LNCaP clone FGC (cell line): ENCODE data around the gene INPP5D.

ENCODE experiments used
- DNase-seq: peaks from one replicate; pipeline ENCODE4 v3.0.0-alpha.2; 2011; ENCODE audit warnings: low read depth
- H3K4me3 ChIP-seq: 2 replicates; pipeline ENCODE4 v1.5.1; 2011; ENCODE audit warnings: mild to moderate bottlenecking, low read depth, low read length, control low read depth
- TF ChIP-seq, protein P1 (sequence below): IDR thresholded peaks from 2 replicates; pipeline ENCODE4 v1.5.1; 2012; ENCODE audit warnings: mild to moderate bottlenecking; ENCODE audit not compliant: control insufficient read depth, insufficient read depth; ENCODE audit errors: extremely low read depth

INPP5D gene

DNA sequence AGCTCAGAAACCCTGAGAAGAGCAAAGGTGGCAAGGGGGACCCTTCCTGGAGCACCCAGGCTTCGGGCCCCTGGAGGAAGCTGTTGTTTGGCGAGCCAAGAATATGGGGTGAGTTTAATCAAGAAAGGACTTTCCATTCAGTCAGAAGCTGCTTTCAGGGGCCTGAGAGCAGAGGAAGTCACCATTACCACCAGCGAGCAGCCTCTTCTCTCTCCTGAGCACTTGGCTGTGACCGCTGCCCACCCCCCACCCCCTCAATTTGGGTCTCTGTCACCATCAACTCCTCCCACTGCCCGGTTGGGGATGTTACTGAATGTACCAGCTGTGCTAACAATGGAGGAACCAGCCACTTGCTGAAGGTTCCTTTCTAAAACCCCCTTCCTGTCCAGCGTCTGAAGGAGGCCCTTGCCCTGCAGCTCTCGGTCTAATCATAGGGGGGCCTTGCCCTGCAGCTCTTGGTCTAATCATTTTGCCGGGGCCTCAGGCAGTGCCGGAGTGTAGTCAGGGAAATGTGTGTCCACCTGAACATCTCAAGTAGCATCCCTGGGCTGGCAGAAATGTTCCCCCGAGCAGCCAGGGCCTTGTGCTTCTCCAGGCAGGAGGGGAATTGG lies 943 bp downstream of the INPP5D start:
- no peak overlapping the region for H3K4me3 ChIP-seq
- DNase-seq = no peak
- TF ChIP-seq, protein P1, sequence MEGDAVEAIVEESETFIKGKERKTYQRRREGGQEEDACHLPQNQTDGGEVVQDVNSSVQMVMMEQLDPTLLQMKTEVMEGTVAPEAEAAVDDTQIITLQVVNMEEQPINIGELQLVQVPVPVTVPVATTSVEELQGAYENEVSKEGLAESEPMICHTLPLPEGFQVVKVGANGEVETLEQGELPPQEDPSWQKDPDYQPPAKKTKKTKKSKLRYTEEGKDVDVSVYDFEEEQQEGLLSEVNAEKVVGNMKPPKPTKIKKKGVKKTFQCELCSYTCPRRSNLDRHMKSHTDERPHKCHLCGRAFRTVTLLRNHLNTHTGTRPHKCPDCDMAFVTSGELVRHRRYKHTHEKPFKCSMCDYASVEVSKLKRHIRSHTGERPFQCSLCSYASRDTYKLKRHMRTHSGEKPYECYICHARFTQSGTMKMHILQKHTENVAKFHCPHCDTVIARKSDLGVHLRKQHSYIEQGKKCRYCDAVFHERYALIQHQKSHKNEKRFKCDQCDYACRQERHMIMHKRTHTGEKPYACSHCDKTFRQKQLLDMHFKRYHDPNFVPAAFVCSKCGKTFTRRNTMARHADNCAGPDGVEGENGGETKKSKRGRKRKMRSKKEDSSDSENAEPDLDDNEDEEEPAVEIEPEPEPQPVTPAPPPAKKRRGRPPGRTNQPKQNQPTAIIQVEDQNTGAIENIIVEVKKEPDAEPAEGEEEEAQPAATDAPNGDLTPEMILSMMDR = no peak

DNA sequence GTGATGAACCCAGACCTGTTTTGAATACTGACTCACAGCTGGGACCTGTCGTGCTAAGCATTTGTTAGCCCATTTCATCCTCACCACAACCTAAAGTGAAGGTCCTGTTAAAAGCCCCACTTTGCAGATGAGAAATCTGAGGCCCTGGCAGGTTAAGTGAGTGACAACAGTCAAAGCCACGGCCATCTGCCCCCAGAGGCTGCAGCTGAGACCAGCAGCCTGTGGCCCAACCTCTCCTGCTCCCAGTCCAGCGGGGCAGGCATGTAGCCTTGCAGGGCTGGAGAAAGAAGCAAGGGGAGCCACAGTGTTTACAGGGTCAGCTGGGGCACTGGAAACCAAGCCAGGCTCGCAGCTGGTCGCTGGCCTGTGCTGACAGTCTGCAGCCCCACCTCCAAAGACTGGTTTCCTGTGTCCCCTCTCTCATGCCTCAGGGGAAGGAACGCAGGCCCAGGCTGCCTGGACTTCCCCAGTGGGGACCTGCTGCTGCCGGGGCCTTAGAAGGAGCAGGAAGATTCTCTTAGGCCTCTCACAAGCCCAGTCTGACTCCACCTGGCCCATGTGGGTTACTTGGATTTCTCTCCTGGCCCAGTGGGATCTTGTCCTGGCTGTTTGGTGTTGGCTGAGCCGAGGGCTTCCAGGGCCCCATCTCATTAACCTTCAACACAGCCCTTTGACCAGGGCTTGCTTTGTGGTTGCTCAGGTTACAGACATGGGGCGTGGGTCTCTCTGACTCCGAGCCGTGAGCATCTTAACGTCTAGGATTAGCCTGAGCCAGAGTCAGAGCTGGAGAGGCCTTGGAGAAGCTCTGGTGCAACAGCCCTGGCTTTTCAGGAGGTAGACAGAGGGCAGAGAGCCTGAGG lies 1.7 kb downstream of the INPP5D start:
- no peak overlapping the region for H3K4me3 ChIP-seq
- no peak for DNase-seq
- TF ChIP-seq, protein P1 = no peak

DNA sequence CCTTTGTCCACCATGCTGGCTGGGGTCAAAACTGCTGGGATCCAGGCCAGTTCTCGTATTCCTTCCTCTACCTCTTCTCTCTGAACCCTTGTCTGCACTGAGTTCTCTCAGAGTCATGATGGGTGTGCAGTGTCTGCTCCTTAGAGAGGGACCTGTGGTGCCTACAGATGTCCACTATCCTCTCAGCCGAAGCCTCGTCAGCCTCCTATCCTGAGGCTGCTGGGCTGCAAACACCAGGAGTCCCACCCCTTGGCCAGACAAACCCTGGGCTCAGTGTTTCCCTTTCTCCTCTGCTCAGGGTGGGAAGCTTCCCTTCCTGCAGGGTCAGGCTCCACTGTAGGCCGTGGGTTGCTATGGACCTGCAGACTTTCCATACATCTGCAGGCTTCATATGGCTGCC lies 2.3 kb downstream of the INPP5D start:
- TF ChIP-seq, protein P1 = no peak
- no peak overlapping the region for H3K4me3 ChIP-seq
- DNase-seq = no peak

DNA sequence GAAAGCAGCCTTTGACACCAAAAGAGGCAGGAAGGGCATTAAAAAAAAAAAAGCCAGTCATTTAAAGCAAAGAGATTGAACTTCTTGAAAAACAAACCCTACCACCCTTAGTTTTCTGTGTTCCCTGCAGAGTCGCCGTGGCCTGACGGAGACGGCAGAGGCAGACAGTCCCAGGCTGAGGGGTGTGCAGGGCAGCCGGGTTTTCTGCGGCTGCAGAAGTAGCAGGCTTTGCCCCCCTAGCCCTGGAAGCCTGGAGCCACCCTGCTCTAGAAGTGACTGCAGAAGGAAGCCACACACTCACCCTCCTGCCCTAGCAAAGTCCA lies 2.8 kb downstream of the INPP5D start:
- DNase-seq = no peak
- TF ChIP-seq, protein P1 = no peak
- H3K4me3 ChIP-seq = no peak overlapping the region

DNA sequence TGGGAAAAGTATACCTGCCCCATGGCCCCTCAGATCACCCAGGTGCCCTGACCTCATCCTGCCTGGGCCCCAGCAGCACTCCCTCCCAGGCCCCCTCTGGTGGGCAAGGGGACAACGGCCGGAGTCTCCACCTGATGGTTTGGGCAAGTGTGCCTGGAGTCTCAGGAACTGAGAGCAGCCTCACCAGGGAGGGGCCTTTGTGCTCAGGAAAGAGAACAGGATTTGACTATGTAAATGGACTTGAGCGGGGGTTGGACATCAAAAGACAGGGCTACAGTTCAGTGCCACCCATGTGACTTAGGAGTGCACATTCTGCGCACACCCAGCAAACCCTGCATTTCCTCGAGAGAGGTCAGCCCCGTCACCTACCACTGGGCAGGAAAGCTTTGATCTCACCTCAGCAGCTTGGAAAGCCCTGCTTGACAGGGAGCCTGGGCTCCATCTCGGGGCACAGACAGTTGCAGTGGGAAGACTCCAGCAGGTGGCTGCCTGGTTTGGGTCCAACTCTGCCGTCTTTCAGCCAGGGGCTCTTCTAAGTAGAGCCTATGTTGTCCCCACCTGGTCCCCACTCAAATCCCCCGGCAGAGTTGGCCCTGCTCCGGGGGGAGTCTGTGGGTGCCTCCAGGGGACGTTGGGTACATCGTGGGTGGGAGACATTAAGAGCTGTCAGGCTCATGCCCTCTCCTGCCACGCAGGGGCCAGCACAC lies 3.3 kb downstream of the INPP5D start:
- no peak overlapping the region for H3K4me3 ChIP-seq

DNA sequence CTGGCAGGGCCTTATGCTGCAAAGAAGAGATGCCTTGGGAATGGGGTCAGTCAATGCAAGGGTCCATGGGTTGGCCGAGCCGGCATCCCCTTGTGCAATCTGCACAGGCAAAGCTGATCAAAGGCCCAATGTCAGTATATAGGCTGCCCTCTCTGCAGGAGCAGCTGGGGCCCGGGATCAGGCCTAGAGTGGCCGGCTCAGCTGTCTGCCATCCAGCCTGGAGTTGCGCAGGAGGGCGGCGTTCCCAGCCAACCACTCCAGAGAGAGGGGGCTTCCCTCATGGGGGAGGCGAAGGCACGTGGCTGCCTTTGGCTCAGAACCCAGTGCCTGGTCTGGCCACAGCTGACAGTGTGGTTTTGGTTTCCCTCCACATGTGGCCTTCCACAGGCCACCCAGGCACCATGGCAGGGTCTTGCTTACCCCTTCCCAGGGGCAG lies 3.9 kb downstream of the INPP5D start:
- H3K4me3 ChIP-seq = no peak overlapping the region
- TF ChIP-seq, protein P1 = no peak
- DNase-seq = no peak

More for the DNA sequence above, 3.3 kb downstream of the INPP5D start:
- no peak for DNase-seq
- TF ChIP-seq, protein P1 = no peak
